HepG2 (cell line): ENCODE data around the gene ZFYVE26. TPM values are rescaled to one million over a fixed set of nuclear protein-coding genes. Genes with fewer than 3 reads are reported as not detected.

ENCODE experiments used
- AFF4 ChIP-seq: sonication (generic); formaldehyde crosslinking; IDR thresholded peaks from 2 replicates; pipeline ENCODE4 v1.4.0; 2020; ENCODE audit warnings: missing genetic modification reagents
- BATF2 ChIP-seq: sonication (generic); formaldehyde crosslinking; IDR thresholded peaks from 2 replicates; pipeline ENCODE4 v1.8.0; 2022; ENCODE audit warnings: mild to moderate bottlenecking, missing genetic modification reagents, moderate library complexity
- BCL6 ChIP-seq: IDR thresholded peaks from 2 replicates; pipeline ENCODE4 v1.6.1; 2016; ENCODE audit warnings: missing genetic modification reagents, missing compliant biosample characterization
- CTCF ChIP-seq: sonication (generic); formaldehyde crosslinking; IDR thresholded peaks from 2 replicates; pipeline ENCODE4 v1.5.0; 2020; ENCODE audit warnings: mild to moderate bottlenecking, missing genetic modification reagents, moderate library complexity
- DR1 ChIP-seq: sonication (generic); formaldehyde crosslinking; IDR thresholded peaks from 2 replicates; pipeline ENCODE4 v1.8.0; 2021; ENCODE audit warnings: mild to moderate bottlenecking, missing genetic modification reagents, inconsistent platforms
- EEA1 ChIP-seq: sonication (generic); formaldehyde crosslinking; IDR thresholded peaks from 2 replicates; pipeline ENCODE4 v1.5.1; 2020; ENCODE audit warnings: mild to moderate bottlenecking, missing genetic modification reagents, borderline replicate concordance
- ELF4 ChIP-seq: sonication (generic); formaldehyde crosslinking; IDR thresholded peaks from 2 replicates; pipeline ENCODE4 v1.5.0; 2020; ENCODE audit warnings: missing genetic modification reagents, mild to moderate bottlenecking, moderate library complexity, borderline replicate concordance
- FOXA3 ChIP-seq: IDR thresholded peaks from 2 replicates; pipeline ENCODE4 v1.6.1; 2016; ENCODE audit warnings: missing genetic modification reagents, missing compliant biosample characterization
- NCOA1 ChIP-seq: sonication (generic); formaldehyde crosslinking; IDR thresholded peaks from 2 replicates; pipeline ENCODE4 v1.9.0; 2021; ENCODE audit warnings: missing genetic modification reagents
- NFYB ChIP-seq: sonication (generic); formaldehyde crosslinking; IDR thresholded peaks from 2 replicates; pipeline ENCODE4 v1.4.0; 2020; ENCODE audit warnings: missing genetic modification reagents
- NR2F6 ChIP-seq, 2 experiments: IDR thresholded peaks; 2 replicates each; pipeline ENCODE4 v1.6.1; 2016; ENCODE audit warnings: antibody characterized with exemption in 1 of 2, mild to moderate bottlenecking in 1 of 2
- PBX3 ChIP-seq: sonication (generic); formaldehyde crosslinking; IDR thresholded peaks from 2 replicates; pipeline ENCODE4 v1.8.1; 2023; ENCODE audit warnings: missing genetic modification reagents, inconsistent platforms, borderline replicate concordance
- SMAD1 ChIP-seq: sonication (generic); formaldehyde crosslinking; IDR thresholded peaks from 2 replicates; pipeline ENCODE4 v1.4.0; 2020; ENCODE audit warnings: missing genetic modification reagents, low read depth, mild to moderate bottlenecking, borderline replicate concordance
- SRSF9 ChIP-seq: fragments of 200-400 bp; formaldehyde crosslinking; IDR thresholded peaks from 2 replicates; pipeline ENCODE4 v1.6.1; 2018; ENCODE audit warnings: borderline replicate concordance, mild to moderate bottlenecking, low read depth, low read length; ENCODE audit not compliant: insufficient read depth, poor library complexity, severe bottlenecking
- ZFP62 ChIP-seq: sonication (generic); formaldehyde crosslinking; IDR thresholded peaks from 2 replicates; pipeline ENCODE4 v1.4.0; 2020; ENCODE audit warnings: missing genetic modification reagents
- ZNF329 ChIP-seq: sonication (generic); formaldehyde crosslinking; IDR thresholded peaks from 2 replicates; pipeline ENCODE4 v1.9.0; 2021; ENCODE audit warnings: low read depth, mild to moderate bottlenecking, missing genetic modification reagents
- ZNF510 ChIP-seq: sonication (generic); formaldehyde crosslinking; IDR thresholded peaks from 2 replicates; pipeline ENCODE4 v1.4.0; 2020; ENCODE audit warnings: low read depth, mild to moderate bottlenecking, missing genetic modification reagents
- ZNF513 ChIP-seq: sonication (generic); formaldehyde crosslinking; conservative IDR thresholded peaks from 2 replicates; pipeline ENCODE4 v1.5.0; 2020; ENCODE audit warnings: missing genetic modification reagents
- ZNF546 ChIP-seq: sonication (generic); formaldehyde crosslinking; conservative IDR thresholded peaks from 2 replicates; pipeline ENCODE4 v1.8.1; 2023; ENCODE audit warnings: mild to moderate bottlenecking, missing genetic modification reagents
- ZNF556 ChIP-seq: sonication (generic); formaldehyde crosslinking; IDR thresholded peaks from 2 replicates; pipeline ENCODE4 v1.4.0; 2020; ENCODE audit warnings: mild to moderate bottlenecking, missing genetic modification reagents, borderline replicate concordance
- polyA plus RNA-seq, 8 experiments: library from polyadenylated mRNA; depleted of rRNA in 3 of 8; stranded (reverse) in 7 of 8; unstranded in 1 of 8; fragments of >200 nt; fragmentation: Illumina TruSeq in 4 of 8; extraction: Trizol in 4 of 8; gene quantifications; 2 replicates each; pipeline versions ENCODE4 v1.2.1 to v1.2.3, GENCODE V29; 2011 to 2016; ENCODE audit warnings: low read depth in 4 of 8, missing spikeins in 1 of 8, mixed read lengths in 1 of 8; ENCODE audit not compliant: insufficient read depth in 1 of 8
- total RNA-seq, 5 experiments: library from RNA; depleted of rRNA; stranded (reverse); fragments of >200 nt; fragmentation: Illumina TruSeq; extraction: Trizol; gene quantifications; 2 replicates each; pipeline ENCODE4 v1.2.3, GENCODE V29; 2016; ENCODE audit warnings: low read depth in 1 of 5

ZFYVE26 gene
- total and polyA plus RNA-seq, 2 of the 13 experiments (the other 11 are each of a cell fraction or from before 2014, with no cell fraction given): 13.6 to 16.4 TPM

- TF ChIP-seq CTCF (CRISPR knock-in tag) (no peak), ZNF329 (CRISPR knock-in tag) (no peak), ZNF510 (CRISPR knock-in tag) (no peak), NCOA1 (CRISPR knock-in tag) (no peak), DR1 (CRISPR knock-in tag) (no peak), ZNF546 (CRISPR knock-in tag) (no peak), NR2F6 (IDR thresholded peaks at IDR 0.05) (peak; percentile 44; the same call in 1 of the 2 replicates), NR2F6 (CRISPR knock-in tag; IDR thresholded peaks at IDR 0.05) (no peak; the same call in 1 of the 2 replicates), BCL6 (CRISPR knock-in tag) (peak; percentile 55; the same call in 1 of the 2 replicates), PBX3 (no peak), ZFP62 (CRISPR knock-in tag) (no peak), EEA1 (no peak), SRSF9 (no peak), ZNF513 (CRISPR knock-in tag) (no peak), ZNF556 (CRISPR knock-in tag) (peak; percentile 66; the same call in 1 of the 2 replicates), BATF2 (CRISPR knock-in tag) (no peak), NFYB (peak; percentile 37; the same call in 1 of the 2 replicates), AFF4 (CRISPR knock-in tag) (no peak), FOXA3 (peak; percentile 65), SMAD1 (CRISPR knock-in tag) (no peak), ELF4 (CRISPR knock-in tag) (peak; percentile 47; the same call in 1 of the 2 replicates)
Observed at GRCh38 chr14:67738740-67739504, 77.5 kb downstream of the ZFYVE26 start (continued).
